ENCODE data around the gene RTKN2. TPM values are rescaled to one million over a fixed set of nuclear protein-coding genes. Genes with fewer than 3 reads are reported as not detected.

RTKN2 gene
- total and polyA plus RNA-seq, 4 donors: 0.05 to 0.93 (median 0.17) TPM; not detected in 1

GRCh38 chr10:62233356-62234076, 35.1 kb downstream of the RTKN2 start:
- TF ChIP-seq HNF4A (conservative IDR thresholded peaks at IDR 0.05) (no peak), REST (IDR thresholded peaks at IDR 0.05) (no peak), FOXA2 (IDR thresholded peaks at IDR 0.05) (no peak), RXRA (IDR thresholded peaks at IDR 0.05) (no peak), ZBTB33 (IDR thresholded peaks at IDR 0.05) (no peak), EGR1 (IDR thresholded peaks at IDR 0.05; ENCODE audit: low read depth in 2 of 2) (no peak), RAD21 (IDR thresholded peaks at IDR 0.05) (no peak), SP1 (IDR thresholded peaks at IDR 0.05) (no peak), NR2F2 (IDR thresholded peaks at IDR 0.05) (no peak), CTCF (IDR thresholded peaks at IDR 0.05; ENCODE audit: low read depth, low read length, missing input control) (no peak), GABPA (IDR thresholded peaks at IDR 0.05 in 1 of 2, conservative IDR thresholded peaks at IDR 0.05 in 1 of 2) (no peak)
- TF ChIP-seq, protein P1, sequence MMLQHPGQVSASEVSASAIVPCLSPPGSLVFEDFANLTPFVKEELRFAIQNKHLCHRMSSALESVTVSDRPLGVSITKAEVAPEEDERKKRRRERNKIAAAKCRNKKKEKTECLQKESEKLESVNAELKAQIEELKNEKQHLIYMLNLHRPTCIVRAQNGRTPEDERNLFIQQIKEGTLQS (IDR thresholded peaks at IDR 0.05): no peak
- Histone ChIP-seq H3K9ac (ENCODE audit: low read depth in 1 of 2, low read length in 2 of 2) (no peak overlapping the region), H3K36me3 (ENCODE audit: control insufficient read depth in 4 of 4, insufficient read depth in 3 of 4, low read depth in 1 of 4, low read length in 3 of 4) (no peaks in the 10 kb centered on the region), H3K9me3 (ENCODE audit: control insufficient read depth in 4 of 4, low read length in 3 of 4) (no peaks in the 10 kb centered on the region), H3K27ac (ENCODE audit: low read depth in 1 of 2, low read length in 2 of 2) (no peak overlapping the region), H3K27me3 (ENCODE audit: control insufficient read depth in 4 of 4, insufficient read depth in 4 of 4, low read length in 3 of 4) (no peaks in the 10 kb centered on the region), H3K4me1 (ENCODE audit: control insufficient read depth in 4 of 4, insufficient read depth in 4 of 4, low read length in 3 of 4) (no peaks in the 10 kb centered on the region), H3K4me3 (ENCODE audit: low read depth in 1 of 3, low read length in 3 of 3) (no peak overlapping the region)
- 78% methylated on average over 5 of the region's 5 CpGs for WGBS
- DNase-seq (ENCODE audit: low spot score): no peak

GRCh38 chr10:62231805-62232204, 36.8 kb downstream of the RTKN2 start:
- Histone ChIP-seq H3K9me3 (ENCODE audit: control insufficient read depth in 4 of 4, low read length in 3 of 4) (no peaks in the 10 kb centered on the region), H3K36me3 (ENCODE audit: control insufficient read depth in 4 of 4, insufficient read depth in 3 of 4, low read depth in 1 of 4, low read length in 3 of 4) (no peaks in the 10 kb centered on the region), H3K4me3 (ENCODE audit: low read depth in 1 of 3, low read length in 3 of 3) (no peak overlapping the region), H3K4me1 (ENCODE audit: control insufficient read depth in 4 of 4, insufficient read depth in 4 of 4, low read length in 3 of 4) (no peaks in the 10 kb centered on the region), H3K27ac (ENCODE audit: low read depth in 1 of 2, low read length in 2 of 2) (no peak overlapping the region), H3K27me3 (ENCODE audit: control insufficient read depth in 4 of 4, insufficient read depth in 4 of 4, low read length in 3 of 4) (no peaks in the 10 kb centered on the region), H3K9ac (ENCODE audit: low read depth in 1 of 2, low read length in 2 of 2) (no peak overlapping the region)
- DNase-seq (ENCODE audit: low spot score): no peak
- no peak for TF ChIP-seq FOXA2 (IDR thresholded peaks at IDR 0.05)
- no peak for TF ChIP-seq SP1 (IDR thresholded peaks at IDR 0.05)
- TF ChIP-seq TAF1 (conservative IDR thresholded peaks at IDR 0.05): no peak
- TF ChIP-seq FOXA1 (IDR thresholded peaks at IDR 0.05): no peak
- TF ChIP-seq MAX (IDR thresholded peaks at IDR 0.05): no peak
- 84% methylated on average over 4 of the region's 4 CpGs for WGBS

Measured in liver (tissue), 9 donors.